CD1c-positive myeloid dendritic cell (primary cell): ENCODE data around the gene SMPD2.
"Not testable (repeated sequence)": the region's sequence is repeated elsewhere in the genome, so short reads cannot be mapped to it uniquely, and the experiment has no call there.

Experiments
- DNase-seq: peaks from one replicate; pipeline ENCODE4 v3.0.0-alpha.2; 2016; ENCODE audit errors: extremely low spot score

SMPD2 gene

GRCh38 chr6:109461205-109461604, 20.7 kb downstream of the SMPD2 start:
- not testable (repeated sequence) for DNase-seq

GRCh38 chr6:109461733-109462526, 21.4 kb downstream of the SMPD2 start:
- no peak for DNase-seq

GRCh38 chr6:109465772-109466171, 25.2 kb downstream of the SMPD2 start:
- DNase-seq, result no peak

DNA sequence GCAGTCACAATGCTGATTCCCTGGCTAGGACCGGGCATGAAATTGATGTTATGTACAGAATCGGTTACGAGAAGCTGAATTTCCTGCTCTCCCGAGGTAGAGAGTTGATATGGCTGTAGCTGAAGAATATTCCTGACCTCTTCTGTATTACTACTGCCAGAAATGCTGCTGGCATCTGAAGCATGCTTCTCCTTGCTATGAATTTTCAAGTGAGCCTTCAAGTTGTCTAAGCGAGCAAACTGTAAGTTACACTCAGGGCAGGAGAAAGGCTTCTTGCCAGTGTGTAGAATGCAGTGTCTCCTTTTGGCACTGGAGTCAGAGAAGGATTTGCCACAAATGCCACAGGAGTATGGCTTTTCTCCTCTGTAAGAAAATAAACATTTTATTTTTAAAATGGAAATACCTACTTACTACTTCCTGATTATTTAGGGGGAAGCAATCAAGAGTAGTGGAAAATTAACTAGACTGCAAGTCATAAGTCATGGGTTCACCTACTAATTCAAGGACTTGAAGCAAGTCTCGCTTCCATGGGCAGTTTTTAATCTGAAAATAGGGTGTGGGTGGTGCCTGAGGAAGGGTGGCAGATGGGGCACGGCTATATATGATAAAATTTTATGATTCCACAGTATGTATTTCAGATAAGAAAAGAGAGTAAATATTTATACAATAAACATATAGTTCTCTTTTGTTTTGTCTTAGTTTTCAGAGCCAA, 25.8 kb downstream of the SMPD2 start:
- DNase-seq, result no peak

DNA sequence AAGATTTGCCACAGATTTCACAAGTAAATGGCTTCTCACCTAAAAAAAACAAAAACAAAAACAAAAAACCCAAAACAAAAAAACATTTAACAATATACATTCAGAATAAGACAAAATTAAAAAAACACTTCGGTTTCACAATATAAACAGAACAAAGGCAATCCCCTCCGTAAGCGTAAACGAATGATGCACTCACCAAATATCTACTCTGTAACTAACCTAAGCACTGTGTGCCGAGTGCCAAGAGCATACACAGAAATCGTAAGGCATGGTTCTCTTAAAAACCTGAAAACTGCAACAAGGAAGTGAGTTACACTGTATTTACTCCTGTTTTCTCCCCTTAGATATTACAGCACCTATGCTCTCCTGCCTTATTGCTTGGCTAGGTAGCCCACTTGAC, 27.2 kb downstream of the SMPD2 start:
- no peak for DNase-seq

DNA sequence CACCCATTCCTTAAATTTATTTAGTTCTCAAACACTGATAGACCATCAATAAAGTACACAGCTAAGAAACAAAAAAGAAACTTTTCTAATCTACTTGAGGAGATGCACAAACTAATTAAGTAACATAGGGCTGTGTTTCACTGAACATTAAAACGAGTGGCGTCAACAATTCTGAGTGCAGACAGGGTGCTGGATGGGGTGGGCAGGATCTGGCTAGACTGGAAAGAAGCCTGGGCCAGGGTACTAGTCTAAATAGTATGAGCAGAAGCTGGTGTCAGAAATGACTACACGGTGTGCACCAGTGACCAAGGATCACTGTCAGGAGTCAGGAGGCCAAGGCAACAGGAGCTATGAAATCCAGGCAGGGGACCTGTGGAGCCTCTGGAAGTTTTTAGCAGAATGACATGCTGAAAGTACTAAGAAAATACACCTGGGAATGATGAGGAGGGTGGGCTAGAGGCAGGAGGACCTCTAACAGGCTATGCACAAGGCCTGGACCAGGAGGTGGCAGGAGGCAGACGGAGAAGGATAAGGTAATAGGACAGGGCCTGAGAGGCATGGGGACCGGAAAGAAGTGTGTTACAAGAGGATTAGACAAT, 29.2 kb downstream of the SMPD2 start:
- DNase-seq, result no peak

GRCh38 chr6:109471105-109471810, 30.7 kb downstream of the SMPD2 start:
- DNase-seq, result no peak

- DNase-seq, result no peak
Measured at GRCh38 chr6:109472132-109472995, 31.8 kb downstream of the SMPD2 start.

DNA sequence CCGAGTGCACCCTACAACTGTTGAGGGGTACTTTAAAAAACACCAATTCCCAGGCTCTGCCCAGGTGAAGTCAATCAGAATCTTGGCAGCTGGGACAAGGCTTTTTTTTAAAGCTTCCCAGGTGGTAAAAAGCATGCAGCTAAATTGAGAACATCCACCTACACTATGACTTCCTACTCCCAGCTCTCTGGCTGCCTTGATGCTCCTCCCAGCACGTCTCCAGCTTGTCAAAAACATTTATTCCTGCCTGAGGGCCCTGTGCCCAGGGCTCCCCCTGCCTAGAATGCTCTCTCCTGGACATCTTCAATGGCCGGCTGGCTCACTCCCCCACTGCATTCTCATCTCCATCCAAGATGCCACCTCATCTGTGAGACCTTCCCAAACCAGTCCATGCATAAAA, 32.6 kb downstream of the SMPD2 start:
- DNase-seq, result no peak

GRCh38 chr6:109474995-109475394, 34.5 kb downstream of the SMPD2 start:
- DNase-seq, result no peak

- DNase-seq, result no peak
Measured at GRCh38 chr6:109475625-109476024, 35.1 kb downstream of the SMPD2 start.

DNA sequence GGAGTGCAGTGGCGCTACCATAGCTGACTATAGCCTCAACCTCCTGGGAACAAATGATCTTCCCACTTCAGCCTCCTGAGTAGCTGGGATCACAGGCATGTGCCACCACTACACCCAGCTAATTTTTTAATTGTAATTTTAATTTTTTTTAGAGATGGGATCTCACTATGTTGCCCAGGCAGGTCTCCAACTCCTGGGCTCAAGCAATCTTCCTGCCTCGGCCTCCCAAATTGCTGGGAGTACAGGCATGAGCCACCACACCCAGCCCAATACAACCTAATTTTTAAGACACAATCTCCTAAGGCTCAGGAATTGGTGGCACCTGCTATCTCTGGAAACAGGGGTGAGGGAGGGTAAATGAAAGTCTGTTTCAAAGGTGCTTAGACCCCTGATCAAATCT, 36.7 kb downstream of the SMPD2 start:
- DNase-seq, result no peak

DNA sequence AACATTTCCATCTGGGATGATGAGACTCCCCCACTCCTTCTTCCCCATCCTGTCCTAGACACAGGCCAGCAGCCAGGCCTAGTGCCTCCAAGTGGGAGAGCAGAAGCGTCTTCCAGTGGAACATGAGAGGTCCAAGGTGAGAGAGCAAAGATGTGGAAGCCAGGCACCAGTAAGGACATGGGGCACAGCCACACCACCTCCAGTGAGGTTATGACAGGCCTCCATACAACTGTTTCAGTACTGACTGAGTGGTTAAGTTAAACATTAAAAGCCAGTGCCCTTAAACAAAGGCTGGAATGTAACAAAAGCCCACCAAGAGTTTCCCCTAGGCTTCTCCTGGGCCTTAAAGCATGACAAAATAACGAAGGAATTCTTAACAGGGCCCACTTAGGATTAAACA, 37.2 kb downstream of the SMPD2 start:
- no peak for DNase-seq

- no peak for DNase-seq
Measured at GRCh38 chr6:109478222-109478805, 37.8 kb downstream of the SMPD2 start.

DNA sequence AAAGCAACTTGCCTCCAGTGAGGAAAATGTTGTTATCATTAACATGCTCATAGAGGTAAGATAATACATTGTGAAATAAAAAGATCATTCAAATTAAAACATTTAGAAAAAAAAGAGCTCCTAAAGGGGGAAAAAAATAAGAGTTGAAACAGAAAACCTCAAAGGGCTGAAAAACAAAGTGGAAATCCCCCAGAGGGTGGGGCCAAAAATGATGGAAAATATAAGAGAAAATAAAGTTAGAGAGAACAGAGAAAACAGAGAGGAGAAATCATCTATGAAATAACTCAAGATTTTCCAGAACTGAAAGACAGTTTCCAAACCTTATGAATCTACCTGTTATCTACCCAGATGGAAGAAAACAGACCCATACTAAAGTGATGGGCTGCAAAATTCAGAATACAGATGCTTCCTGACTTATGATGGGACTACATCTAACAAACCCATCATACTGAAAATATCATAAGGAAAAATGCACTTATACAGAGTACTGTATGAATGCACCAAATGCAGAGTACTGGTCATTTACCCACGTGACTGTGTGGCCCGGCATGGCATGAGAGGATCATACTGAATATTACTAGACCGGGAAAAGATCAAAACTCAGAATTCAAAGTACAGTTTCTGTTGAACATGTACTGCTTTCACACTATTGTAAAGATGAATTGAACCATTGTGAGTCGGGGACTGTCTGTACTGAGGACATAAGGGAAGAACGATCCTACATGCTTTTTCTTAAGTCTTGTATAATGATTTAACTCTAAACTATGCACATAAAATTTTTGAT, 38.5 kb downstream of the SMPD2 start:
- no peak for DNase-seq

- no peak for DNase-seq
Measured at GRCh38 chr6:109480993-109481480, 40.5 kb downstream of the SMPD2 start.

DNA sequence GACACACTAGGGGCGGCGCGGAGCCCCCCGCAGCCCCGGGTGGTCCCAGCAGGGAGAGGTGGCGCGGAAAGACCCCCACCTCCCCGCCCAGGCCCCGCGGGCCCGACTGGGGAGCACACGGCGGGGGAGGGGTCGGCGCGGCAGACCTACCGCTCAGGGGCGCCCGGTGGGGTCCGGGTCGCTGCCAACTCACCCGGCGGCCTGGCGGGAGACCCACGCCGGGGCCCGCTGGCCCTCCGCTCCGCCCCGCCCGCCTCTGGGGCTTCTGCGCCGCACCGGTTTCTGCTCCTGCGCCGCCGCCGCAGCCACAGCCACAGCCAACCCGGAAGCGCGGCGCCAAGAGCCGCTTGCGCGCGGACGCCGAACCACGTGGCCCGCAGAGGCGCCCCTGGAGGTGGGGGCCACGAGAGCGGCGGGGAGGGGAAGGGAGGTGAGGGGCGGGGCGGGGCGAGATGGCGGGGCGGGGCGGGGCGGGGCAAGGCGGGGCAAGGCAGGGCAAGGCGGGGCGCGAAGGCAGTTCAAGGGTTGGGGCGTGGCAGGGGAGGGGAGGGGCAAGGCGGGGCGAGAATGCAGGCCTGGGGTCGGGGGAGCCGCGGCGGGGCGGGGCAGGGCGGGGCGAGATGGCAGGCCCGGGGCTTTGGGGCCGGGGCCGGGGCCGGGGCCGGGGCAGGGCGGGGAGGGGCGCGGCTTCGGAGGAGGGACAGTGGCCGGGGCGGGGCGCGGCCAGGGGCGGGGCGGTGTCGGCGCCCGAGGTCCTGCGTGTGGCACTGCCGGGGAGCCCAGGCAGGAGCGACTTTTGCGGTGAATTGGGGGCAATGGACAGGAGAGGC, 42.6 kb downstream of the SMPD2 start, which contains the start of gene ZBTB24:
Gene ZBTB24 (minus strand): TSS at position 315 of the 830 bp plus-strand sequence. CDS start 1,193 bp downstream, outside the sequence.
- DNase-seq, result peak; percentile 96

DNA sequence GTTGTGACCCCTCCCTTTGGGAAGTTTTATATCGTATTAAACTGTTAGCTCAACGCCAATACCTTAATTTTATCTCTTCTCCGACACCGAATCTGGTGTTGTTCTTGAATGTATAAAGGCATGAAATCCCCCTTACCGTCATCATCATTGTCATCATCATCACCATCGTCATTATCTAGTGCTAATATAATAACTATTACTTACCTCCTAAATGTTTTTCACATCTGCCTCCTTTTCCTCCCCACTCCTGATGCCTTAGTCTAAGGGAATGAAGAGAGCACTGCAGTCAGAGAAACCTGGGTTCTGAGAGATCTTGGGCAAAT, 43.2 kb downstream of the SMPD2 start:
- no peak for DNase-seq

DNA sequence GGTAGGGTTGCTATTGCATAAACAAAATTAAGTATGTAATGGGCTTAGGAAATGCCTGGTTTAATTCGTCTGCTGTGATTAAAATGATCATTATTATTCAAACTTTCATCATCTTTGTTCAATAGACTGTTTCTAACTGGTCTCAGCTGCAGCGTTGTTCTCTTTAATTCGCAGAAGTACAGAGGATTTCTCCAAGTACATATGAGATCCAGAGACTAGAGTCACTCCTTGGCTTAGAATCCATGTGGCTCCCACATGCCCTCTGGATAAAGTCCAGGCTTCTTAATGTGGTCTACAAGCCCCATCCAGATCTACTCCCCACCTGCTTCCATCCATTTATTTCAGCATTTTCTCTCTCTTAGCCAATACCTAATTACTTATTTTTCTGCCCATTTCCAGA, 43.6 kb downstream of the SMPD2 start:
- DNase-seq, result no peak
